GM21825 (cell line): ENCODE results near the gene DOCK4.

Experiments used
- ATAC-seq: cut with Tn5 transposase; IDR thresholded peaks from one replicate; pipeline ENCODE4 v1.9.1; 2021; ENCODE audit warnings: mild to moderate bottlenecking, moderate library complexity; ENCODE audit not compliant: unreplicated experiment

DOCK4 gene

GRCh38 chr7:111753968-111754367, 452.2 kb downstream of the DOCK4 start:
- ATAC-seq = no peak

- ATAC-seq = peak; percentile 88
These were observed 454.1 kb downstream of the DOCK4 start for GRCh38 chr7:111752022-111752582.

- ATAC-seq = no peak
These were observed 455.3 kb downstream of the DOCK4 start for GRCh38 chr7:111750878-111751277.

GRCh38 chr7:111750228-111750627, 456.0 kb downstream of the DOCK4 start:
- no peak for ATAC-seq

- no peak for ATAC-seq
These were observed 456.6 kb downstream of the DOCK4 start for GRCh38 chr7:111749625-111750024.

GRCh38 chr7:111747718-111748117, 458.5 kb downstream of the DOCK4 start:
- ATAC-seq = no peak

- ATAC-seq = no peak
These were observed 459.2 kb downstream of the DOCK4 start for GRCh38 chr7:111746950-111747349.

- ATAC-seq = no peak
These were observed 461.6 kb downstream of the DOCK4 start for GRCh38 chr7:111744501-111745155.

GRCh38 chr7:111743244-111743847, 462.9 kb downstream of the DOCK4 start:
- no peak for ATAC-seq

- ATAC-seq = peak; percentile 92
These were observed 464.4 kb downstream of the DOCK4 start for GRCh38 chr7:111741811-111742240.

GRCh38 chr7:111740942-111741341, 465.3 kb downstream of the DOCK4 start:
- ATAC-seq = no peak

- no peak for ATAC-seq
These were observed 469.7 kb downstream of the DOCK4 start for GRCh38 chr7:111736552-111736874.

GRCh38 chr7:111735661-111736551, 470.3 kb downstream of the DOCK4 start:
- ATAC-seq = peak; percentile 77

- ATAC-seq = no peak
These were observed 471.1 kb downstream of the DOCK4 start for GRCh38 chr7:111734954-111735660.

GRCh38 chr7:111732923-111733322, 473.3 kb downstream of the DOCK4 start:
- no peak for ATAC-seq

- peak; percentile 60 for ATAC-seq
These were observed 475.5 kb downstream of the DOCK4 start for GRCh38 chr7:111730476-111731300.

GRCh38 chr7:111730057-111730456, 476.1 kb downstream of the DOCK4 start:
- no peak for ATAC-seq

GRCh38 chr7:111729483-111729882, 476.7 kb downstream of the DOCK4 start:
- no peak for ATAC-seq

GRCh38 chr7:111728635-111728995, 477.6 kb downstream of the DOCK4 start:
- no peak for ATAC-seq
